Measurements from ENCODE around the gene RAG1.
"Not testable (repeated sequence)": the region's sequence is repeated elsewhere in the genome, so short reads cannot be mapped to it uniquely, and the experiment has no call there.

The RAG1 gene

GRCh38 chr11:36567694-36568093, at the start of gene RAG1:
RAG1 (plus strand) TSS chr11:36568007; CDS start chr11:36573305, 5,298 bp downstream.
- Mint-ChIP-seq H3K27ac (ENCODE audit: low read depth) (no peak within 1 kb of the TSS), H3K9me3 (no peaks in the 10 kb centered on the region), H3K27me3 (peaks cover 65% of the 10 kb centered on the region), H3K36me3 (ENCODE audit: insufficient read depth) (peaks cover 2% of the 10 kb centered on the region), H3K4me3 (no peak within 1 kb of the TSS), H3K4me1 (peaks cover 10% of the 10 kb centered on the region)
- ATAC-seq (replicated peaks; ENCODE audit: extremely low read depth, poor library complexity, severe bottlenecking): no peak
- no peak for DNase-seq (ENCODE audit: low spot score in 2 of 2)

GRCh38 chr11:36530840-36531239, 37.0 kb upstream of the RAG1 start:
- H3K27me3 Mint-ChIP-seq: peaks cover 20% of the 10 kb centered on the region
- H3K9me3 Mint-ChIP-seq: no peaks in the 10 kb centered on the region
- no peaks in the 10 kb centered on the region for H3K4me1 Mint-ChIP-seq
- no peak overlapping the region for H3K4me3 Mint-ChIP-seq
- no peak overlapping the region for H3K27ac Mint-ChIP-seq (ENCODE audit: low read depth)
- ATAC-seq (replicated peaks; ENCODE audit: extremely low read depth, poor library complexity, severe bottlenecking): no peak
- no peaks in the 10 kb centered on the region for H3K36me3 Mint-ChIP-seq (ENCODE audit: insufficient read depth)
- no peak for DNase-seq (ENCODE audit: low spot score in 2 of 2)

GRCh38 chr11:36532941-36533601, 34.7 kb upstream of the RAG1 start:
- H3K4me1 Mint-ChIP-seq: no peaks in the 10 kb centered on the region
- H3K4me3 Mint-ChIP-seq: no peak overlapping the region
- no peak for ATAC-seq (replicated peaks; ENCODE audit: extremely low read depth, poor library complexity, severe bottlenecking)
- no peak for DNase-seq (ENCODE audit: low spot score in 2 of 2)
- H3K36me3 Mint-ChIP-seq (ENCODE audit: insufficient read depth): no peaks in the 10 kb centered on the region
- no peak overlapping the region for H3K27ac Mint-ChIP-seq (ENCODE audit: low read depth)
- H3K9me3 Mint-ChIP-seq: no peaks in the 10 kb centered on the region
- peaks cover 11% of the 10 kb centered on the region for H3K27me3 Mint-ChIP-seq

GRCh38 chr11:36534276-36534840, 33.4 kb upstream of the RAG1 start:
- no peak for ATAC-seq (replicated peaks; ENCODE audit: extremely low read depth, poor library complexity, severe bottlenecking)
- DNase-seq (ENCODE audit: low spot score in 2 of 2): no peak
- H3K4me3 Mint-ChIP-seq: no peak overlapping the region
- no peaks in the 10 kb centered on the region for H3K36me3 Mint-ChIP-seq (ENCODE audit: insufficient read depth)
- H3K4me1 Mint-ChIP-seq: no peaks in the 10 kb centered on the region
- no peak overlapping the region for H3K27ac Mint-ChIP-seq (ENCODE audit: low read depth)
- no peaks in the 10 kb centered on the region for H3K9me3 Mint-ChIP-seq
- H3K27me3 Mint-ChIP-seq: no peaks in the 10 kb centered on the region

- peaks cover 55% of the 10 kb centered on the region for H3K27me3 Mint-ChIP-seq
- H3K4me1 Mint-ChIP-seq: peaks cover 5% of the 10 kb centered on the region
- no peaks in the 10 kb centered on the region for H3K9me3 Mint-ChIP-seq
- no peak overlapping the region for H3K4me3 Mint-ChIP-seq
- ATAC-seq (replicated peaks; ENCODE audit: extremely low read depth, poor library complexity, severe bottlenecking): peak; percentile 62
- no peaks in the 10 kb centered on the region for H3K36me3 Mint-ChIP-seq (ENCODE audit: insufficient read depth)
- no peak for DNase-seq (ENCODE audit: low spot score in 2 of 2)
- no peak overlapping the region for H3K27ac Mint-ChIP-seq (ENCODE audit: low read depth)
Measured at GRCh38 chr11:36540998-36541397, 26.8 kb upstream of the RAG1 start.

- peaks cover 20% of the 10 kb centered on the region for H3K4me1 Mint-ChIP-seq
- H3K9me3 Mint-ChIP-seq: no peaks in the 10 kb centered on the region
- no peaks in the 10 kb centered on the region for H3K36me3 Mint-ChIP-seq (ENCODE audit: insufficient read depth)
- ATAC-seq (replicated peaks; ENCODE audit: extremely low read depth, poor library complexity, severe bottlenecking) (no peak), DNase-seq (ENCODE audit: low spot score in 2 of 2) (no peak)
- H3K4me3 Mint-ChIP-seq: no peak overlapping the region
- no peak overlapping the region for H3K27ac Mint-ChIP-seq (ENCODE audit: low read depth)
- peaks cover 29% of the 10 kb centered on the region for H3K27me3 Mint-ChIP-seq
Measured at GRCh38 chr11:36550385-36551115, 17.3 kb upstream of the RAG1 start.

- not testable (repeated sequence) for ATAC-seq (replicated peaks; ENCODE audit: extremely low read depth, poor library complexity, severe bottlenecking); H3K36me3 Mint-ChIP-seq (ENCODE audit: insufficient read depth); H3K27me3 Mint-ChIP-seq; H3K9me3 Mint-ChIP-seq; H3K4me3 Mint-ChIP-seq; DNase-seq (ENCODE audit: low spot score in 2 of 2)
- Mint-ChIP-seq H3K27ac (ENCODE audit: low read depth) (peak overlapping the region; percentile 84), H3K4me1 (peaks cover 27% of the 10 kb centered on the region)
Measured at GRCh38 chr11:36557390-36557789, 10.4 kb upstream of the RAG1 start.

- H3K27ac Mint-ChIP-seq (ENCODE audit: low read depth): peak overlapping the region; percentile 84
- no peak for ATAC-seq (replicated peaks; ENCODE audit: extremely low read depth, poor library complexity, severe bottlenecking)
- H3K4me3 Mint-ChIP-seq: peak overlapping the region; percentile 66
Measured at GRCh38 chr11:36557991-36558390, 9.8 kb upstream of the RAG1 start.

GRCh38 chr11:36558571-36559413, 9.0 kb upstream of the RAG1 start:
- no peaks in the 10 kb centered on the region for H3K9me3 Mint-ChIP-seq
- peak overlapping the region; percentile 84 for H3K27ac Mint-ChIP-seq (ENCODE audit: low read depth)
- no peaks in the 10 kb centered on the region for H3K27me3 Mint-ChIP-seq
- DNase-seq (ENCODE audit: low spot score in 2 of 2): no peak
- ATAC-seq (replicated peaks; ENCODE audit: extremely low read depth, poor library complexity, severe bottlenecking): peak; percentile 92
- peaks cover 27% of the 10 kb centered on the region for H3K4me1 Mint-ChIP-seq
- H3K4me3 Mint-ChIP-seq: peak overlapping the region; percentile 66
- peaks cover 4% of the 10 kb centered on the region for H3K36me3 Mint-ChIP-seq (ENCODE audit: insufficient read depth)

More at GRCh38 chr11:36557991-36558390, 9.8 kb upstream of the RAG1 start:
- peaks cover 27% of the 10 kb centered on the region for H3K4me1 Mint-ChIP-seq
- H3K36me3 Mint-ChIP-seq (ENCODE audit: insufficient read depth): peaks cover 4% of the 10 kb centered on the region
- no peak for DNase-seq (ENCODE audit: low spot score in 2 of 2)
- no peaks in the 10 kb centered on the region for H3K9me3 Mint-ChIP-seq
- no peaks in the 10 kb centered on the region for H3K27me3 Mint-ChIP-seq

GRCh38 chr11:36564376-36565030, 3.3 kb upstream of the RAG1 start:
- no peaks in the 10 kb centered on the region for H3K9me3 Mint-ChIP-seq
- peaks cover 25% of the 10 kb centered on the region for H3K4me1 Mint-ChIP-seq
- H3K36me3 Mint-ChIP-seq (ENCODE audit: insufficient read depth): peaks cover 3% of the 10 kb centered on the region
- DNase-seq (ENCODE audit: low spot score in 2 of 2): peak; percentile 22 to 29
- peak overlapping the region; percentile 65 for H3K4me3 Mint-ChIP-seq
- ATAC-seq (replicated peaks; ENCODE audit: extremely low read depth, poor library complexity, severe bottlenecking): peak; percentile 54
- no peak overlapping the region for H3K27ac Mint-ChIP-seq (ENCODE audit: low read depth)
- peaks cover 38% of the 10 kb centered on the region for H3K27me3 Mint-ChIP-seq

- H3K27me3 Mint-ChIP-seq: peaks cover 39% of the 10 kb centered on the region
- DNase-seq (ENCODE audit: low spot score in 2 of 2): no peak
- H3K27ac Mint-ChIP-seq (ENCODE audit: low read depth): no peak overlapping the region
- ATAC-seq (replicated peaks; ENCODE audit: extremely low read depth, poor library complexity, severe bottlenecking): no peak
- H3K4me3 Mint-ChIP-seq: no peak overlapping the region
- peaks cover 2% of the 10 kb centered on the region for H3K36me3 Mint-ChIP-seq (ENCODE audit: insufficient read depth)
- peaks cover 19% of the 10 kb centered on the region for H3K4me1 Mint-ChIP-seq
- H3K9me3 Mint-ChIP-seq: no peaks in the 10 kb centered on the region
Measured at GRCh38 chr11:36565031-36565610, 2.7 kb upstream of the RAG1 start.

Measured in central memory CD8-positive, alpha-beta T cell (primary cell).